ENCODE measurements around the gene ACAT2. TPM values are rescaled to one million over a fixed set of nuclear protein-coding genes. Genes with fewer than 3 reads are reported as not detected.

The ACAT2 gene
- polyA plus RNA-seq, 3 donors, result 3.6 to 24.4 (median 19.5) TPM

- peaks cover 10 to 15% of the 10 kb centered on the region in 2 donors for H3K4me1 ChIP-seq (ENCODE audit: control insufficient read depth in 1 of 2, insufficient read depth in 2 of 2, low read length in 2 of 2)
- Mint-ChIP-seq H3K4me3 (no peak overlapping the region), H3K27me3 (ENCODE audit: low read depth in 3 of 3) (no peaks in the 10 kb centered on the region), H3K9me3 (peaks cover 0 to 2% (median 0%) of the 10 kb centered on the region in 7 donors), H3K4me1 (peaks cover 15% of the 10 kb centered on the region), H3K27ac (no peak overlapping the region), H3K36me3 (peaks cover 5 to 21% of the 10 kb centered on the region in 2 donors)
- no peak overlapping the region for H3K4me3 ChIP-seq (replicated peaks in 1 of 3; ENCODE audit: low read depth in 2 of 3, low read length in 3 of 3)
- H3K27ac ChIP-seq (ENCODE audit: low read depth in 1 of 2, low read length in 2 of 2), result no peak overlapping the region
- no peaks in the 10 kb centered on the region for H3K36me3 ChIP-seq (replicated peaks in 1 of 2; ENCODE audit: control insufficient read depth in 1 of 2, insufficient read depth in 2 of 2, low read length in 2 of 2)
- DNase-seq, result no peak
- H4K20me1 ChIP-seq (ENCODE audit: insufficient read depth, low read length), result peaks cover 10% of the 10 kb centered on the region
- no peaks in the 10 kb centered on the region for H3K9me3 ChIP-seq (replicated peaks in 1 of 2; ENCODE audit: control insufficient read depth in 1 of 2, insufficient read depth in 1 of 2, low read length in 2 of 2)
- peaks cover 68% of the 10 kb centered on the region for H3K79me2 ChIP-seq (ENCODE audit: insufficient read depth, low read length)
- intact Hi-C loops (cut with micrococcal nuclease), result loop anchor here in 1 of 2 donors (10.0 kb wide), 1 partner anchor 262 kb away; no protein-coding TSS in a partner anchor
- no peaks in the 10 kb centered on the region for H3K27me3 ChIP-seq (ENCODE audit: control insufficient read depth in 2 of 2, insufficient read depth in 2 of 2, low read length in 2 of 2)
- H3K9ac ChIP-seq (ENCODE audit: insufficient read depth, low read length, poor library complexity, severe bottlenecking), result no peak overlapping the region
- TF ChIP-seq CTCF (IDR thresholded peaks at IDR 0.05), result no peak
- no peak overlapping the region for H3K4me2 ChIP-seq (replicated peaks; ENCODE audit: extremely low read depth, low read length, poor library complexity, severe bottlenecking)
- H2AFZ ChIP-seq (ENCODE audit: insufficient read depth, low read depth, low read length, poor library complexity, severe bottlenecking), result no peak overlapping the region
Measured at GRCh38 chr6:159722655-159723054, 39.2 kb upstream of the ACAT2 start.

DNA sequence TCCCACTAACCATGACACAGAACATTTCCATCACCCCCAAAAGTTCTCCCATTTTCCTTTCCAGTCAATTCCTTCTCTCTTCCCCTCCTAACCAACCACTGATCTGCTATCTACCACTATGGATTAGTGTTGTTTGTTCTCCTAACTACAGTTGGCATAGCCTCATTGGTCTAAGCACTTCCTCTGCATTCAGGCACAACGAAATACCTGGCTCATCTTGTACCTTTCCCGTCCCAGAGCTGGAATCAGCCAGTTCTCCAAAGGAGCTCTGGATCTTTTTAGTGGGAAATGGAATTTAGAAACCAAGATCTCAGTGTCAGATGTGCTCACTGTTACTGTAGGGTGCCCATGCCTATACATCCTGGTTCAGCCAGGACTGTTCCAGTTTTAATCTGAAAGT lies 38.6 kb upstream of the ACAT2 start:
- Mint-ChIP-seq H3K27ac (peak overlapping the region in 2 of 7 donors; percentile 11 to 43), H3K9me3 (peaks cover 0 to 2% (median 0%) of the 10 kb centered on the region in 7 donors), H3K4me3 (no peak overlapping the region), H3K4me1 (peaks cover 13% of the 10 kb centered on the region), H3K36me3 (peaks cover 5 to 21% of the 10 kb centered on the region in 2 donors), H3K27me3 (ENCODE audit: low read depth in 3 of 3) (no peaks in the 10 kb centered on the region)
- no peak overlapping the region for H3K27ac ChIP-seq (ENCODE audit: low read depth in 1 of 2, low read length in 2 of 2)
- no CpG with 5 or more reads among the region's 2 CpGs for WGBS (ENCODE audit: insufficient coverage)
- no peak for DNase-seq
- no peaks in the 10 kb centered on the region for H3K36me3 ChIP-seq (replicated peaks in 1 of 2; ENCODE audit: control insufficient read depth in 1 of 2, insufficient read depth in 2 of 2, low read length in 2 of 2)
- no peaks in the 10 kb centered on the region for H3K9me3 ChIP-seq (replicated peaks in 1 of 2; ENCODE audit: control insufficient read depth in 1 of 2, insufficient read depth in 1 of 2, low read length in 2 of 2)
- H2AFZ ChIP-seq (ENCODE audit: insufficient read depth, low read depth, low read length, poor library complexity, severe bottlenecking), result no peak overlapping the region
- intact Hi-C loops (cut with micrococcal nuclease), result loop anchor here in 1 of 2 donors (10.0 kb wide), 1 partner anchor 262 kb away; no protein-coding TSS in a partner anchor
- H4K20me1 ChIP-seq (ENCODE audit: insufficient read depth, low read length), result peaks cover 14% of the 10 kb centered on the region
- H3K4me1 ChIP-seq (ENCODE audit: control insufficient read depth in 1 of 2, insufficient read depth in 2 of 2, low read length in 2 of 2), result peaks cover 10 to 17% of the 10 kb centered on the region in 2 donors
- H3K79me2 ChIP-seq (ENCODE audit: insufficient read depth, low read length), result peaks cover 70% of the 10 kb centered on the region
- TF ChIP-seq CTCF (IDR thresholded peaks at IDR 0.05), result no peak
- no peak overlapping the region for H3K4me3 ChIP-seq (replicated peaks in 1 of 3; ENCODE audit: low read depth in 2 of 3, low read length in 3 of 3)
- no peak overlapping the region for H3K9ac ChIP-seq (ENCODE audit: insufficient read depth, low read length, poor library complexity, severe bottlenecking)
- no peak overlapping the region for H3K4me2 ChIP-seq (replicated peaks; ENCODE audit: extremely low read depth, low read length, poor library complexity, severe bottlenecking)
- no peaks in the 10 kb centered on the region for H3K27me3 ChIP-seq (ENCODE audit: control insufficient read depth in 2 of 2, insufficient read depth in 2 of 2, low read length in 2 of 2)
